Right lobe of liver (tissue), 6 donors: ENCODE data around the gene HOMER3. TPM values are rescaled to one million over a fixed set of nuclear protein-coding genes. Genes with fewer than 3 reads are reported as not detected.

Experiments
- ATAC-seq, 4 donors: fragments of 200-7000 bp; cut with Tn5 transposase; one replicate each; pipeline ENCODE4 v1.9.1; 2020; ENCODE audit warnings: mild to moderate bottlenecking in 4 of 4, moderate library complexity in 4 of 4
- DNase-seq, 3 donors: peaks; one replicate each; pipeline ENCODE4 v3.0.0-alpha.2; 2020
- H3K27ac ChIP-seq, 3 donors: fragments of 200-600 bp; one replicate each; pipeline ENCODE4 v1.8.0; 2022
- H3K27me3 ChIP-seq, 2 donors: fragments of 200-600 bp; one replicate each; pipeline ENCODE4 v1.8.0; 2022
- H3K36me3 ChIP-seq, 4 donors: fragments of 200-600 bp; sonication (generic) in 1 of 4; one replicate each; pipeline versions ENCODE4 v1.5.1 to v1.8.0; 2017 to 2022; ENCODE audit warnings: control low read depth in 1 of 4
- H3K4me1 ChIP-seq, 4 donors: fragments of 200-600 bp; sonication (generic) in 1 of 4; one replicate each; pipeline versions ENCODE4 v1.5.1 to v1.8.0; 2017 to 2022; ENCODE audit warnings: control low read depth in 1 of 4
- H3K4me3 ChIP-seq, 3 donors: fragments of 200-600 bp; one replicate each; pipeline ENCODE4 v1.8.0; 2022
- H3K9me3 ChIP-seq, 4 donors: fragments of 200-600 bp; sonication (generic) in 1 of 4; one replicate each; pipeline versions ENCODE4 v1.5.1 to v1.8.0; 2017 to 2022; ENCODE audit warnings: control low read depth in 1 of 4
- POLR2A ChIP-seq: fragments of 450-650 bp; IDR thresholded peaks from one replicate; pipeline ENCODE4 v1.6.1; 2017; ENCODE audit warnings: antibody characterized with exemption, mild to moderate bottlenecking
- WGBS: methylation state at CpG from one replicate; pipeline ENCODE4 v1.1.6; 2018; ENCODE audit warnings: low coverage, low lambda C conversion rate; ENCODE audit not compliant: insufficient coverage; ENCODE audit errors: missing lambda C conversion rate; 5-methylcytosine and 5-hydroxymethylcytosine counted together
- intact Hi-C, 2 donors: fragments of 100-400 bp; cut with DNase I; formaldehyde crosslinking; loops; one replicate each; pipeline versions ENCODE4 v1.11.2 to v1.14.1; 2022
- total RNA-seq, 6 experiments: library from RNA; depleted of rRNA in 2 of 6; stranded (reverse); fragments of >200 nt in 2 of 6; fragmentation: NEBNext Ultra II Directional in 3 of 6; extraction: Animal tissue kit (Norgen Biotek cat#: 25700) in 3 of 6; gene quantifications; one replicate each; pipeline versions ENCODE4 v1.1.0 to v1.2.4, GENCODE V29; 2016 to 2023
- TF ChIP-seq, protein P1 (sequence below), 4 donors: fragments of 200-600 bp in 3 of 4; fragments of 450-650 bp in 1 of 4; IDR thresholded peaks; one replicate each; pipeline versions ENCODE4 v1.5.1 to v1.8.0; 2016 to 2022; ENCODE audit warnings: antibody characterized with exemption in 4 of 4, mild to moderate bottlenecking in 2 of 4
- donor health status: DM: no; HTN: yes; CAD: no.
- donor health status: DM: no; HTN: no; CAD: no.
- donor health status: DM: no; HTN: no; CAD: no.
- donor health status: DM: no; HTN: yes; CAD: no.
- donor health status: DM: no; HTN: yes; CAD: no.

Gene HOMER3
- total RNA-seq, 6 experiments from 2014 or later, result 2.3 to 4.7 (median 3.2) TPM

- no peak for ATAC-seq
- Histone ChIP-seq H3K27me3 (no peaks in the 10 kb centered on the region), H3K9me3 (no peaks in the 10 kb centered on the region), H3K27ac (no peak overlapping the region), H3K36me3 (peaks cover 0 to 52% (median 22%) of the 10 kb centered on the region in 4 donors), H3K4me1 (peaks cover 0 to 8% (median 4%) of the 10 kb centered on the region in 4 donors), H3K4me3 (no peak overlapping the region)
- intact Hi-C loops, result no loop called here
- no peak for TF ChIP-seq POLR2A
- TF ChIP-seq, protein P1, sequence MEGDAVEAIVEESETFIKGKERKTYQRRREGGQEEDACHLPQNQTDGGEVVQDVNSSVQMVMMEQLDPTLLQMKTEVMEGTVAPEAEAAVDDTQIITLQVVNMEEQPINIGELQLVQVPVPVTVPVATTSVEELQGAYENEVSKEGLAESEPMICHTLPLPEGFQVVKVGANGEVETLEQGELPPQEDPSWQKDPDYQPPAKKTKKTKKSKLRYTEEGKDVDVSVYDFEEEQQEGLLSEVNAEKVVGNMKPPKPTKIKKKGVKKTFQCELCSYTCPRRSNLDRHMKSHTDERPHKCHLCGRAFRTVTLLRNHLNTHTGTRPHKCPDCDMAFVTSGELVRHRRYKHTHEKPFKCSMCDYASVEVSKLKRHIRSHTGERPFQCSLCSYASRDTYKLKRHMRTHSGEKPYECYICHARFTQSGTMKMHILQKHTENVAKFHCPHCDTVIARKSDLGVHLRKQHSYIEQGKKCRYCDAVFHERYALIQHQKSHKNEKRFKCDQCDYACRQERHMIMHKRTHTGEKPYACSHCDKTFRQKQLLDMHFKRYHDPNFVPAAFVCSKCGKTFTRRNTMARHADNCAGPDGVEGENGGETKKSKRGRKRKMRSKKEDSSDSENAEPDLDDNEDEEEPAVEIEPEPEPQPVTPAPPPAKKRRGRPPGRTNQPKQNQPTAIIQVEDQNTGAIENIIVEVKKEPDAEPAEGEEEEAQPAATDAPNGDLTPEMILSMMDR (IDR thresholded peaks at IDR 0.05), result no peak
- no peak for DNase-seq
- WGBS, result no CpG with 5 or more reads among the region's 15 CpGs
These were observed 16.3 kb downstream of the HOMER3 start for GRCh38 chr19:18924684-18925213.

GRCh38 chr19:18922228-18922985, 18.6 kb downstream of the HOMER3 start:
- Histone ChIP-seq H3K36me3 (peaks cover 0 to 45% (median 22%) of the 10 kb centered on the region in 4 donors), H3K4me1 (peaks cover 0 to 21% (median 4%) of the 10 kb centered on the region in 4 donors), H3K9me3 (no peaks in the 10 kb centered on the region), H3K27me3 (no peaks in the 10 kb centered on the region), H3K27ac (no peak overlapping the region), H3K4me3 (no peak overlapping the region)
- no peak for ATAC-seq
- DNase-seq, result no peak
- no peak for TF ChIP-seq POLR2A
- intact Hi-C loops, result no loop called here
- 100% methylated on average over 2 of the region's 29 CpGs for WGBS

DNA sequence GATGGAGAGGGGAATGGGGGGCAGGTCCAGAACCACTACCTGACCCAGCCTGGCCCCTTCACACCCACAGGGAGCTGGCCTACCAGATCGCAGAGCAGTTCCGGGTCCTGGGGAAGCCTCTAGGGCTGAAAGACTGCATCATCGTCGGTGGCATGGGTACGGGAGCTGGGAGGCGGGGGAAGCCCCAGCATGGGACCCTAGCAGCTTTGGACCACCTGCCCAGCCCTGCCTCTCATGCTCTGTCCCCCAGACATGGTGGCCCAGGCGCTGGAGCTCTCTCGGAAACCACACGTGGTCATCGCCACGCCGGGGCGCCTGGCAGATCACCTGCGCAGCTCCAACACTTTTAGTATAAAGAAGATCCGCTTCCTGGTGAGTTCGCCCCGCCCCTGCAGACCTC, 19.4 kb downstream of the HOMER3 start:
- ATAC-seq (no peak), DNase-seq (no peak)
- no peak overlapping the region for H3K27ac ChIP-seq
- intact Hi-C loops, result no loop called here
- H3K9me3 ChIP-seq, result no peaks in the 10 kb centered on the region
- no peaks in the 10 kb centered on the region for H3K27me3 ChIP-seq
- H3K4me3 ChIP-seq, result no peak overlapping the region
- TF ChIP-seq, protein P1 (IDR thresholded peaks at IDR 0.05), result no peak
- no peak for TF ChIP-seq POLR2A
- H3K36me3 ChIP-seq, result peaks cover 0 to 45% (median 22%) of the 10 kb centered on the region in 4 donors
- H3K4me1 ChIP-seq, result peaks cover 0 to 25% (median 4%) of the 10 kb centered on the region in 4 donors
- WGBS, result no CpG with 5 or more reads among the region's 17 CpGs

- Histone ChIP-seq H3K4me1 (peaks cover 0 to 25% (median 4%) of the 10 kb centered on the region in 4 donors), H3K27ac (no peak overlapping the region), H3K27me3 (no peaks in the 10 kb centered on the region), H3K9me3 (no peaks in the 10 kb centered on the region), H3K4me3 (peak overlapping the region; percentile 97 to 98 (median 98)), H3K36me3 (peaks cover 0 to 39% (median 17%) of the 10 kb centered on the region in 4 donors)
- no peak for DNase-seq
- WGBS, result 18% methylated on average over 5 of the region's 9 CpGs
- TF ChIP-seq POLR2A, result no peak
- TF ChIP-seq, protein P1 (IDR thresholded peaks at IDR 0.05), result no peak
- intact Hi-C loops, result no loop called here
- ATAC-seq, result no peak
These were observed 20.6 kb downstream of the HOMER3 start for GRCh38 chr19:18920400-18920799.

GRCh38 chr19:18919900-18920214, 21.2 kb downstream of the HOMER3 start:
- intact Hi-C loops, result no loop called here
- ATAC-seq (no peak), DNase-seq (no peak)
- peaks cover 0 to 35% (median 13%) of the 10 kb centered on the region in 4 donors for H3K36me3 ChIP-seq
- TF ChIP-seq POLR2A, result no peak
- TF ChIP-seq, protein P1 (IDR thresholded peaks at IDR 0.05), result no peak
- H3K4me1 ChIP-seq, result peaks cover 0 to 25% (median 4%) of the 10 kb centered on the region in 4 donors
- WGBS, result 0% methylated on average over 12 of the region's 15 CpGs
- peak overlapping the region in 2 of 3 donors; percentile 52 to 59 for H3K27ac ChIP-seq
- peak overlapping the region; percentile 97 to 98 (median 98) for H3K4me3 ChIP-seq
- H3K27me3 ChIP-seq, result no peaks in the 10 kb centered on the region
- no peaks in the 10 kb centered on the region for H3K9me3 ChIP-seq
